Body of pancreas (tissue), 4 donors: ENCODE results near the gene PCDH9.

Experiments used
- POLR2A ChIP-seq, 3 donors: fragments of 450-650 bp; IDR thresholded peaks; one replicate each; pipeline ENCODE4 v1.6.1; 2016; ENCODE audit warnings: antibody characterized with exemption in 3 of 3, mild to moderate bottlenecking in 2 of 3
- TF ChIP-seq, protein P1 (sequence below), 7 experiments: fragments of 450-650 bp in 4 of 7; fragments of 200-600 bp in 3 of 7; sonication (generic) in 3 of 7; IDR thresholded peaks; one replicate each; pipeline ENCODE4 v1.5.1; 2016 to 2019; ENCODE audit warnings: antibody characterized with exemption in 7 of 7

GRCh38 chr13:66680031-66680430 is 550.1 kb downstream of the PCDH9 start:
- TF ChIP-seq, protein P1, sequence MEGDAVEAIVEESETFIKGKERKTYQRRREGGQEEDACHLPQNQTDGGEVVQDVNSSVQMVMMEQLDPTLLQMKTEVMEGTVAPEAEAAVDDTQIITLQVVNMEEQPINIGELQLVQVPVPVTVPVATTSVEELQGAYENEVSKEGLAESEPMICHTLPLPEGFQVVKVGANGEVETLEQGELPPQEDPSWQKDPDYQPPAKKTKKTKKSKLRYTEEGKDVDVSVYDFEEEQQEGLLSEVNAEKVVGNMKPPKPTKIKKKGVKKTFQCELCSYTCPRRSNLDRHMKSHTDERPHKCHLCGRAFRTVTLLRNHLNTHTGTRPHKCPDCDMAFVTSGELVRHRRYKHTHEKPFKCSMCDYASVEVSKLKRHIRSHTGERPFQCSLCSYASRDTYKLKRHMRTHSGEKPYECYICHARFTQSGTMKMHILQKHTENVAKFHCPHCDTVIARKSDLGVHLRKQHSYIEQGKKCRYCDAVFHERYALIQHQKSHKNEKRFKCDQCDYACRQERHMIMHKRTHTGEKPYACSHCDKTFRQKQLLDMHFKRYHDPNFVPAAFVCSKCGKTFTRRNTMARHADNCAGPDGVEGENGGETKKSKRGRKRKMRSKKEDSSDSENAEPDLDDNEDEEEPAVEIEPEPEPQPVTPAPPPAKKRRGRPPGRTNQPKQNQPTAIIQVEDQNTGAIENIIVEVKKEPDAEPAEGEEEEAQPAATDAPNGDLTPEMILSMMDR (IDR thresholded peaks at IDR 0.05) = no peak
- TF ChIP-seq POLR2A (IDR thresholded peaks at IDR 0.05) = no peak
